Caco-2 (cell line): Measurements from ENCODE around the gene DYNC1LI2. TPM values are rescaled to one million over a fixed set of nuclear protein-coding genes. Genes with fewer than 3 reads are reported as not detected.
A peak's percentile ranks its signal among the peaks of the same experiment; 100 is the strongest.

Experiments
- BruUV-seq: library from RNA; stranded (reverse); fragments of 400-500 nt; replicated peaks from 2 replicates; lab custom pipeline; 2021; lab: Mats Ljungman, UMichigan
- CTCF ChIA-PET: fragments of 300-600 bp; sonication (Branson Sonifier 250); formaldehyde crosslinking; loops from one replicate; lab custom pipeline; 2022; ENCODE audit warnings: antibody characterized with exemption; lab: Charles Lee
- POLR2A ChIA-PET: fragments of 300-600 bp; sonication (Branson Sonifier 250); formaldehyde crosslinking; loops from one replicate; lab custom pipeline; 2022; ENCODE audit warnings: antibody characterized with exemption; lab: Charles Lee
- DNase-seq, 2 experiments: peaks; one replicate each; pipeline versions ENCODE4 v3.0.0 to v3.0.0-alpha.2; 2020 to 2022
- H3K27me3 ChIP-seq: replicated peaks from 2 replicates; pipeline ENCODE4 v1.6.0; 2011; ENCODE audit warnings: low read length; ENCODE audit not compliant: control insufficient read depth, insufficient read depth
- H3K36me3 ChIP-seq: 2 replicates; pipeline ENCODE4 v1.5.1; 2011; ENCODE audit warnings: low read length; ENCODE audit not compliant: control insufficient read depth, insufficient read depth
- H3K4me1 ChIP-seq: fragments of 250-450 bp; sonication (Bioruptor Pico); 2 replicates; pipeline ENCODE4 v1.5.1; 2020; ENCODE audit warnings: mild to moderate bottlenecking
- H3K4me3 ChIP-seq: 2 replicates; pipeline ENCODE4 v1.5.1; 2011; ENCODE audit warnings: low read depth, mild to moderate bottlenecking, control low read depth, low read length
- H3K9me3 ChIP-seq: fragments of 250-450 bp; sonication (Bioruptor Pico); 2 replicates; pipeline ENCODE4 v1.5.1; 2020; ENCODE audit warnings: mild to moderate bottlenecking, moderate library complexity
- H3K27ac Mint-ChIP-seq: one replicate; pipeline ENCODE4 v1.8.0; 2022; ENCODE audit warnings: mixed read lengths; ENCODE audit not compliant: unreplicated experiment
- H3K27me3 Mint-ChIP-seq: one replicate; pipeline ENCODE4 v1.8.0; 2022; ENCODE audit warnings: mixed read lengths; ENCODE audit not compliant: insufficient read depth, unreplicated experiment
- H3K36me3 Mint-ChIP-seq: one replicate; pipeline ENCODE4 v1.8.0; 2022; ENCODE audit warnings: mild to moderate bottlenecking, mixed read lengths; ENCODE audit not compliant: insufficient read depth, unreplicated experiment
- H3K4me1 Mint-ChIP-seq: one replicate; pipeline ENCODE4 v1.8.0; 2022; ENCODE audit warnings: low read depth, mixed read lengths; ENCODE audit not compliant: unreplicated experiment
- H3K4me3 Mint-ChIP-seq: one replicate; pipeline ENCODE4 v1.8.0; 2022; ENCODE audit warnings: mild to moderate bottlenecking, moderate library complexity, mixed read lengths; ENCODE audit not compliant: unreplicated experiment
- H3K9me3 Mint-ChIP-seq: one replicate; pipeline ENCODE4 v1.8.0; 2022; ENCODE audit warnings: mixed read lengths; ENCODE audit not compliant: unreplicated experiment
- intact Hi-C: fragments of 100-400 bp; cut with micrococcal nuclease; formaldehyde crosslinking; loops from one replicate; pipeline ENCODE4 v1.10.0; 2022; ENCODE audit not compliant: unreplicated experiment
- total RNA-seq: library from RNA; stranded (reverse); gene quantifications from 2 replicates; pipeline ENCODE4 v1.2.3, GENCODE V29; 2022
- TF ChIP-seq, protein P1 (sequence below), 2 experiments: fragments of 200-600 bp in 1 of 2; IDR thresholded peaks; 1 replicate in 1 of 2; 2 replicates in 1 of 2; pipeline versions ENCODE4 v1.5.1 to v1.8.0; 2011 to 2022; ENCODE audit warnings: antibody characterized with exemption in 1 of 2, control low read depth in 1 of 2, inconsistent platforms in 1 of 2, low read depth in 1 of 2, low read length in 1 of 2, mild to moderate bottlenecking in 1 of 2, moderate library complexity in 1 of 2; ENCODE audit not compliant: insufficient read depth in 1 of 2, severe bottlenecking in 1 of 2, unreplicated experiment in 1 of 2

Gene DYNC1LI2
- total RNA-seq, 1 experiment from 2014 or later: 180 TPM

DNA sequence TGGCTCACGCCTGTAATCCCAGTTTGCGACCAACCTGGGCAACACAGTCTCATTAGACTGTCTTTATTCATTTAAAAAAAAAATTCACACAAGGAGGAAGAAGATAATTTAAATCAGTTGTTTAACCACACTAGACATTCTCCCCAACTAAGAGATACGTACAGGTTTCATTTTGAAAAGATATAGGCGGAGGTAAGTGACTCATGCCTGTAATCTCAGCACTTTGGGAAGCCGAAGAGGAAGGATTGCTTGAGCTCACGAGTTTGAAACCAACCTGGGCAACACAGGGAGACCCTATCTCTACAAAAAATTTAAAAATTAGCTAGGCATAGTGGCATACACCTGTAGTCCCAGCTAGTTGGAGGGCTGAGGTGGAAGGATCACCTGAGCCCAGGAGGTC lies 60.2 kb downstream of the DYNC1LI2 start:
- H3K9me3 ChIP-seq: no peaks in the 10 kb centered on the region
- peaks cover 33% of the 10 kb centered on the region for H3K4me1 Mint-ChIP-seq
- no peak for DNase-seq
- POLR2A ChIA-PET: interaction anchor here (0.6 kb wide), 1 partner anchor 23 kb away, joined by 6 read pairs; no protein-coding TSS in a partner anchor
- H3K36me3 ChIP-seq: 0 out of 2 replicates have a peak, but pooled peaks cover 1% of the 10 kb centered on the region
- peaks cover 19% of the 10 kb centered on the region for H3K36me3 Mint-ChIP-seq
- H3K27ac Mint-ChIP-seq: peak overlapping the region; percentile 21
- H3K27me3 Mint-ChIP-seq: no peaks in the 10 kb centered on the region
- no peak overlapping the region for H3K4me3 Mint-ChIP-seq
- no peaks in the 10 kb centered on the region for H3K9me3 Mint-ChIP-seq
- CTCF ChIA-PET: interaction anchor here (1.1 kb wide), 1 partner anchor 28 kb away, joined by 3 read pairs; no protein-coding TSS in a partner anchor
- H3K4me1 ChIP-seq: peaks cover 27% of the 10 kb centered on the region
- TF ChIP-seq, protein P1, sequence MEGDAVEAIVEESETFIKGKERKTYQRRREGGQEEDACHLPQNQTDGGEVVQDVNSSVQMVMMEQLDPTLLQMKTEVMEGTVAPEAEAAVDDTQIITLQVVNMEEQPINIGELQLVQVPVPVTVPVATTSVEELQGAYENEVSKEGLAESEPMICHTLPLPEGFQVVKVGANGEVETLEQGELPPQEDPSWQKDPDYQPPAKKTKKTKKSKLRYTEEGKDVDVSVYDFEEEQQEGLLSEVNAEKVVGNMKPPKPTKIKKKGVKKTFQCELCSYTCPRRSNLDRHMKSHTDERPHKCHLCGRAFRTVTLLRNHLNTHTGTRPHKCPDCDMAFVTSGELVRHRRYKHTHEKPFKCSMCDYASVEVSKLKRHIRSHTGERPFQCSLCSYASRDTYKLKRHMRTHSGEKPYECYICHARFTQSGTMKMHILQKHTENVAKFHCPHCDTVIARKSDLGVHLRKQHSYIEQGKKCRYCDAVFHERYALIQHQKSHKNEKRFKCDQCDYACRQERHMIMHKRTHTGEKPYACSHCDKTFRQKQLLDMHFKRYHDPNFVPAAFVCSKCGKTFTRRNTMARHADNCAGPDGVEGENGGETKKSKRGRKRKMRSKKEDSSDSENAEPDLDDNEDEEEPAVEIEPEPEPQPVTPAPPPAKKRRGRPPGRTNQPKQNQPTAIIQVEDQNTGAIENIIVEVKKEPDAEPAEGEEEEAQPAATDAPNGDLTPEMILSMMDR (IDR thresholded peaks at IDR 0.05; ENCODE audit: insufficient read depth in 1 of 2, low read depth in 1 of 2, low read length in 1 of 2, severe bottlenecking in 1 of 2, unreplicated experiment in 1 of 2): no peak
- intact Hi-C loops: no loop called here
- no peak overlapping the region for H3K4me3 ChIP-seq
- no peaks in the 10 kb centered on the region for H3K27me3 ChIP-seq
- no TSS peak for BruUV-seq

DNA sequence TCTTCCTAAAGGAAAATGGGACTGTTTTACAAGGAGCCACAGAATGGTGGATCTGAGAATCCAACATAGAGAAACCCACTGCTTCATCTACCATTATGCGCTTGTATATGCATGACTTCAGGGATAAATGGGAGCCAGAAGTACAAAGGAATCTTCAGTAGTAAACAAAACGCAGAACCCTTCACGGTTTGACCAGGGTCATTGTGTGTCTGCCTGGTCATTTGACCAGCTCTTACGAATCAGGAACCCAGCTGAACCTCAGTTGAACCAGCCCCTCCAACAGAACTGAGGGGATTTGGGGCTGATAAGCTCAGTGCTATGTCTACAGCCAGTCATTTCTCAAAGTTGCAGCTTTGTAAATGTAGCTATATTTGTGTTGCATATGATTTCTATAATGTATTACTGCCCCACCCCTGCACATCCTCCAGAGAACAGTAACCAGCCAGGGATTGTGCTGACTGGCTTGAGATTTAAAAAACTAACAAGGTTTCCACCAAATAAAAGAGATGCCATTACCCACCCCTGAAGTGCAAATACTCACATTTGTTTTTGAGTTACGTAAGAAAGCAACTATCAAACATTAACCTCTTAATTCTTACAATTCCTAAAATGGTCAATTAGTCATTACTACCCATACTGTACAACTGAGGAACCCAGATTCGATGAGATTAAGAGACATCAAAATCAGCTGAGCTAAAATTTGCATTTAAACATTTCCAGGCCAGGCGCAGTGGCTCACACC lies 61.1 kb downstream of the DYNC1LI2 start:
- peak in 1 of 2 experiments; percentile 22 for DNase-seq
- H3K36me3 Mint-ChIP-seq: peaks cover 13% of the 10 kb centered on the region
- no peaks in the 10 kb centered on the region for H3K27me3 Mint-ChIP-seq
- H3K4me3 ChIP-seq: no peak overlapping the region
- no peaks in the 10 kb centered on the region for H3K9me3 Mint-ChIP-seq
- intact Hi-C loops: no loop called here
- H3K4me1 ChIP-seq: peaks cover 27% of the 10 kb centered on the region
- H3K4me1 Mint-ChIP-seq: peaks cover 32% of the 10 kb centered on the region
- no peak overlapping the region for H3K27ac Mint-ChIP-seq
- ChIA-PET POLR2A (interaction anchor here (0.5 to 0.6 kb wide), 2 partner anchors 9 to 1936 kb away, joined by 3 to 5 read pairs; no protein-coding TSS in a partner anchor), CTCF (no interaction called here)
- TF ChIP-seq, protein P1 (IDR thresholded peaks at IDR 0.05; ENCODE audit: insufficient read depth in 1 of 2, low read depth in 1 of 2, low read length in 1 of 2, severe bottlenecking in 1 of 2, unreplicated experiment in 1 of 2): no peak
- H3K27me3 ChIP-seq: no peaks in the 10 kb centered on the region
- H3K4me3 Mint-ChIP-seq: no peak overlapping the region
- H3K9me3 ChIP-seq: no peaks in the 10 kb centered on the region
- BruUV-seq: no TSS peak
- H3K36me3 ChIP-seq: 0 out of 2 replicates have a peak, but pooled peaks cover 1% of the 10 kb centered on the region

DNA sequence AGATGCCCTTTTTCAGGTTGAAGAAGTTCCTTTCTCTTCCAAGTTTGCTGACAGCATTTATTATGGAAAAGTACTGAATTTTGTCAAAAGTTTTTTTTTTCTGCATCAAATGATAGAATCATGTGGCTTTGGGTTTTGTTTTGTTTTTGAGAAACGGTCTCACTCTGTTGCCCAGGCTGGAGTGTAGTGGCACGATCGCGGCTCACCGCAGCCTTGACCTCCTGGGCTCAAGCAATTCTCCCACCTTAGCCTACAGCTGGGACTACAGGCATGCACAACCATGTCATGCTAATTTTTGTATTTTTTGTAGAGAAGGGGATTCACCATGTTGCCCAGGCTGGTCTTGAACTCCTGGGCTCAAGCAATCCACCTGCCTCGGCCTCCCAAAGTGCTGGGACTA lies 62.1 kb downstream of the DYNC1LI2 start:
- Mint-ChIP-seq H3K4me1 (peaks cover 30% of the 10 kb centered on the region), H3K4me3 (no peak overlapping the region), H3K36me3 (peaks cover 12% of the 10 kb centered on the region), H3K27me3 (no peaks in the 10 kb centered on the region), H3K9me3 (no peaks in the 10 kb centered on the region), H3K27ac (no peak overlapping the region)
- DNase-seq: no peak
- H3K27me3 ChIP-seq: no peaks in the 10 kb centered on the region
- H3K9me3 ChIP-seq: no peaks in the 10 kb centered on the region
- BruUV-seq: no TSS peak
- 0 out of 2 replicates have a peak, but pooled peaks cover 1% of the 10 kb centered on the region for H3K36me3 ChIP-seq
- no peak overlapping the region for H3K4me3 ChIP-seq
- peaks cover 18% of the 10 kb centered on the region for H3K4me1 ChIP-seq
- TF ChIP-seq, protein P1 (IDR thresholded peaks at IDR 0.05; ENCODE audit: insufficient read depth in 1 of 2, low read depth in 1 of 2, low read length in 1 of 2, severe bottlenecking in 1 of 2, unreplicated experiment in 1 of 2): no peak
- CTCF ChIA-PET: no interaction called here
- POLR2A ChIA-PET: no interaction called here
- intact Hi-C loops: no loop called here
